ENCODE measurements around the gene LCN12.

LCN12 gene

DNA sequence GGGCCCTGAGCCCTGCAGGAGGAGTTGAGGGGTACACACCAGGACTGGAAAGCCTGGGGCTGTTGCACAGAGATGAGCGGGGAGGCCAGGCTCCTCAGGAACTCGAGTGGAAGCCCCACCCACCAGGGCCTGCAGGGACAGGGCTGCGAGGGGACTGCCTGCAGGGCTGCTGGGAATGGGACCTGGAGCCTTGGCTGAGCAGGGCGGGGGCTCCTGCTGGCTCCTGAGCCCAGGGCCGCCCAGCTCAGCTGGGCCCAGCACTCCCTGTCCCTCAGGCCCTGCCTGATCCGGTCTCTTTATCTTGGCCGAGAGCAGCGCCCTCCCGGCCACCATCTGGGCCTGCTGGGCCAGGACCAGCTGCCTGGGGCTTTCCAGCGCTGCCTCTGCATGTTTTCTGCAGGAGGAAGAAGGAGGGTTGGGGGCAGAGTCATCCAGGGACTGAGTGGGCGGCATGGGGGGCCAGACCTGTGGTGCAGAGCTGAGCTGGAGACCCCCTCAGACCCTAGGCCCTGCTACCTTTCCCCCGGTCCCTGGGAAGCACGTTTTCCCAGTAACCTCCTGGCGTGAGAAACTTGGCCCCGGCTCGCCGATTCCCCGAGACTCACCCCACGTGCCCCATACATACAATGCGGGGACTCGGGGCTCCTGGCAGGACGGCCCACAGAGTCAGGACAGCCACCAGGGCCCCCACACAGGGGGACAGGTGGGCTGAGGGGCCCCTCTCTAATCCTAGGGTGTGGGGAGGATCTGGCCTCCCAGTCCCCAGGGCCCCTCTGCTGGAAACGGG is 9.4 kb downstream of the LCN12 start:
- H3K36me3 ChIP-seq (replicated peaks; ENCODE audit: low read depth, low read length) = no peaks in the 10 kb centered on the region
- H3K27me3 ChIP-seq (ENCODE audit: low read depth, low read length) = no peaks in the 10 kb centered on the region
- H4K20me1 ChIP-seq (ENCODE audit: insufficient read depth, low read length) = no peaks in the 10 kb centered on the region
- H3K79me2 ChIP-seq (ENCODE audit: low read length) = no peaks in the 10 kb centered on the region
- H3K4me2 ChIP-seq (ENCODE audit: low read length) = no peak overlapping the region
- TF ChIP-seq, protein P1, sequence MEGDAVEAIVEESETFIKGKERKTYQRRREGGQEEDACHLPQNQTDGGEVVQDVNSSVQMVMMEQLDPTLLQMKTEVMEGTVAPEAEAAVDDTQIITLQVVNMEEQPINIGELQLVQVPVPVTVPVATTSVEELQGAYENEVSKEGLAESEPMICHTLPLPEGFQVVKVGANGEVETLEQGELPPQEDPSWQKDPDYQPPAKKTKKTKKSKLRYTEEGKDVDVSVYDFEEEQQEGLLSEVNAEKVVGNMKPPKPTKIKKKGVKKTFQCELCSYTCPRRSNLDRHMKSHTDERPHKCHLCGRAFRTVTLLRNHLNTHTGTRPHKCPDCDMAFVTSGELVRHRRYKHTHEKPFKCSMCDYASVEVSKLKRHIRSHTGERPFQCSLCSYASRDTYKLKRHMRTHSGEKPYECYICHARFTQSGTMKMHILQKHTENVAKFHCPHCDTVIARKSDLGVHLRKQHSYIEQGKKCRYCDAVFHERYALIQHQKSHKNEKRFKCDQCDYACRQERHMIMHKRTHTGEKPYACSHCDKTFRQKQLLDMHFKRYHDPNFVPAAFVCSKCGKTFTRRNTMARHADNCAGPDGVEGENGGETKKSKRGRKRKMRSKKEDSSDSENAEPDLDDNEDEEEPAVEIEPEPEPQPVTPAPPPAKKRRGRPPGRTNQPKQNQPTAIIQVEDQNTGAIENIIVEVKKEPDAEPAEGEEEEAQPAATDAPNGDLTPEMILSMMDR (IDR thresholded peaks at IDR 0.05; ENCODE audit: low read depth, low read length) = no peak
- no peak for TF ChIP-seq EZH2phosphoT487 (IDR thresholded peaks at IDR 0.05; ENCODE audit: low read depth)
- H3K27ac ChIP-seq (ENCODE audit: low read length) = no peak overlapping the region
- no peaks in the 10 kb centered on the region for H3K9me3 ChIP-seq (ENCODE audit: insufficient read depth, low read length)
- H2AFZ ChIP-seq (ENCODE audit: low read depth, low read length) = no peak overlapping the region
- H3K4me1 ChIP-seq (ENCODE audit: low read length) = no peaks in the 10 kb centered on the region
- no peak overlapping the region for H3K4me3 ChIP-seq (ENCODE audit: low read length)
- no peak overlapping the region for H3K9ac ChIP-seq (ENCODE audit: low read length)

DNA sequence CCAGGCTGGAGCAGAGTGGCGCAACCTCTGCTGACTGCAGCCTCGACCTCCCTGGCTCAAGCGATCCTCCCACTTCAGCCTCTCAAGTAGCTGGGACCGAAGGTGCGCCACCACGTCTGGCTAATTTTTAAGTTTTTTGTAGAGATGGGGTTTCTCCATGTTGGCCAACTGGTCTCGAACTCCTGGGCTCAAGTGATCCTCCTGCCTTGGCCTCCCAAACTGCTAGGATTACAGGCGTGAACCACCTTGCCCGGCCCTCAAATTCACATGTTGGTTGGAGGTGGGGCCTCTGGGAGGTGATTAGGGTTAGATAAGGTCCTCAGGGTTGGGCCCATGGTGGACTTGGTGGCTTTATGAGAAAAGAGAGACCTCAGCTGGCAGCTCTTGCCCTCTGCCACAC is 10.1 kb downstream of the LCN12 start:
- no peaks in the 10 kb centered on the region for H4K20me1 ChIP-seq (ENCODE audit: insufficient read depth, low read length)
- H3K27ac ChIP-seq (ENCODE audit: low read length) = no peak overlapping the region
- no peaks in the 10 kb centered on the region for H3K79me2 ChIP-seq (ENCODE audit: low read length)
- H3K9me3 ChIP-seq (ENCODE audit: insufficient read depth, low read length) = no peaks in the 10 kb centered on the region
- no peaks in the 10 kb centered on the region for H3K27me3 ChIP-seq (ENCODE audit: low read depth, low read length)
- TF ChIP-seq, protein P1 (IDR thresholded peaks at IDR 0.05; ENCODE audit: low read depth, low read length) = no peak
- TF ChIP-seq EZH2phosphoT487 (IDR thresholded peaks at IDR 0.05; ENCODE audit: low read depth) = no peak
- no peaks in the 10 kb centered on the region for H3K36me3 ChIP-seq (replicated peaks; ENCODE audit: low read depth, low read length)
- no peak overlapping the region for H3K9ac ChIP-seq (ENCODE audit: low read length)
- H3K4me2 ChIP-seq (ENCODE audit: low read length) = no peak overlapping the region
- H2AFZ ChIP-seq (ENCODE audit: low read depth, low read length) = no peak overlapping the region
- no peak overlapping the region for H3K4me3 ChIP-seq (ENCODE audit: low read length)
- no peaks in the 10 kb centered on the region for H3K4me1 ChIP-seq (ENCODE audit: low read length)

DNA sequence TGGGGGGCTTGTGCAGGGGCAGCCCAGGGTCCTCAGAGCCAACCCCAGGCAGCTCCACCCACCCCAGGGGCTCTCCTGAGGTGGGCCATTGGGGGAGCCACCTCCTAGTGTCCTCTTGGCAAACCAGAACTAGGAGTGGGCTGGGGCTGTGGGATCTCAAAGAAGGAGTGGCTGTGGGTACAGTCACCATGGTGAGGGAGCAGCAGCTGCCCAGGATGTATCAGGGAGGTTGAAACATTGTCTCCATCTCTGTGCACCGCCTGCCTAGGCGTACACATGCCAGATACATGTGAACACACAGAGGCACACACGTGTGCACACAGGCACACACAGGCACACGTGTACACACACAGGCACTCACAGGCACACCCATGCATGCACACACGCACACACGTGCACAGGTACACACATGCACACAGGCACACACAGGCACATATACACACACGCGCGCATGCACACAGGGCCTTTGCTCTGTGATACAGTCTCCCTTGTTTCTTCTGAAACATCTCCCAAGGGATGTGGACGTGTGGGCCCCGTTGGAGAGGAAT is 10.7 kb downstream of the LCN12 start:
- Histone ChIP-seq H3K4me2 (ENCODE audit: low read length) (no peak overlapping the region), H3K9ac (ENCODE audit: low read length) (no peak overlapping the region), H3K36me3 (replicated peaks; ENCODE audit: low read depth, low read length) (no peaks in the 10 kb centered on the region), H3K9me3 (ENCODE audit: insufficient read depth, low read length) (no peaks in the 10 kb centered on the region), H3K4me3 (ENCODE audit: low read length) (no peak overlapping the region), H3K27ac (ENCODE audit: low read length) (no peak overlapping the region), H3K79me2 (ENCODE audit: low read length) (no peaks in the 10 kb centered on the region), H3K27me3 (ENCODE audit: low read depth, low read length) (no peaks in the 10 kb centered on the region), H2AFZ (ENCODE audit: low read depth, low read length) (no peak overlapping the region), H3K4me1 (ENCODE audit: low read length) (no peaks in the 10 kb centered on the region), H4K20me1 (ENCODE audit: insufficient read depth, low read length) (no peaks in the 10 kb centered on the region)
- TF ChIP-seq, protein P1 (IDR thresholded peaks at IDR 0.05; ENCODE audit: low read depth, low read length) = no peak
- no peak for TF ChIP-seq EZH2phosphoT487 (IDR thresholded peaks at IDR 0.05; ENCODE audit: low read depth)

DNA sequence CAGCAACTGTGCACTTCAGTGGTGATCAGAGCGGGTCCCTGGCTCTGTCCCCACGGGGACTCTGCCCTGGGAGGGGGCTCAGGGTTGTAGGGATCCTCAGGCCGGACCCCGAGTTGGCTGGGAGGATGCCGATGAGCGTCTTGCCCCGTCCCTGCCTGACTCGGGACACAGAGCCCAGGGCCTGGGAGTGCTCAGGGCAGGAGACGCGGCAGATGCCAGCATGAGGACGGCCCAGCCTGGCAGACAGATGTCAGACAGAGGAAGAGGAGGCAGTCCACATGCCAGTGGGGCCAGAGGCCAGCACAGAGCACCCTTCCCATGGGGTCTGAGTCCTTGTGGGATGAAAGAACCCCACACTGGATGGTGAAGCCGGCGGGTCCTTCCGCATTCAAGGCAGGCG is 11.3 kb downstream of the LCN12 start:
- TF ChIP-seq, protein P1 (IDR thresholded peaks at IDR 0.05; ENCODE audit: low read depth, low read length) = no peak
- TF ChIP-seq EZH2phosphoT487 (IDR thresholded peaks at IDR 0.05; ENCODE audit: low read depth) = no peak
- H4K20me1 ChIP-seq (ENCODE audit: insufficient read depth, low read length) = no peaks in the 10 kb centered on the region
- H3K4me2 ChIP-seq (ENCODE audit: low read length) = no peak overlapping the region
- no peak overlapping the region for H2AFZ ChIP-seq (ENCODE audit: low read depth, low read length)
- no peaks in the 10 kb centered on the region for H3K79me2 ChIP-seq (ENCODE audit: low read length)
- no peak overlapping the region for H3K4me3 ChIP-seq (ENCODE audit: low read length)
- H3K27ac ChIP-seq (ENCODE audit: low read length) = no peak overlapping the region
- H3K27me3 ChIP-seq (ENCODE audit: low read depth, low read length) = no peaks in the 10 kb centered on the region
- H3K4me1 ChIP-seq (ENCODE audit: low read length) = no peaks in the 10 kb centered on the region
- H3K36me3 ChIP-seq (replicated peaks; ENCODE audit: low read depth, low read length) = no peaks in the 10 kb centered on the region
- H3K9ac ChIP-seq (ENCODE audit: low read length) = no peak overlapping the region
- H3K9me3 ChIP-seq (ENCODE audit: insufficient read depth, low read length) = no peaks in the 10 kb centered on the region
